Fibroblast of skin of left quadriceps (primary cell): ENCODE measurements around the gene BUB3.
"Not testable (repeated sequence)": the region's sequence is repeated elsewhere in the genome, so short reads cannot be mapped to it uniquely, and the experiment has no call there.

Experiments
- DNase-seq, 2 experiments: peaks; one replicate each; pipeline ENCODE4 v3.0.0-alpha.2; 2013; ENCODE audit warnings: low read depth in 2 of 2

BUB3 gene

GRCh38 chr10:123154711-123155505 lies 706 bp downstream of the BUB3 start:
- no peak for DNase-seq

GRCh38 chr10:123156078-123156477 lies 1.9 kb downstream of the BUB3 start:
- DNase-seq: no peak

DNA sequence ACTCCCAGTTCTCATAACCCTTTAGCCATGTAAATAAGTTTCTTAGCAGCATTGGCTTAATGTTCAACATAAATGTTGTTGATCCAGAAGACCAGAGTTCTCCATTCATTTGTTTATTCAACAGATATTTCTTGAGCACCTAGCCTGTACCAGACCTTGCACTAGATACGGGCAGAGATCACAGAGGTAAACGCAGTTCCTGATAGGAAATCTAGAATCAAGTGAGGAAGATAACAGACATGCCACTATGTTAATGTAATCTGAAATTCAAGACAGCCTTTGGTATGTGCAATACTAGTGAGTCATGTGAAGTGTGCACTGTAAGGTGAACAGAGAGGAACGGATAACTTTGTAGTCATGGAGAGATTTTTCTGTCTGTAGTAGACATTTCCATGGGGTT lies 3.0 kb downstream of the BUB3 start:
- DNase-seq: no peak

DNA sequence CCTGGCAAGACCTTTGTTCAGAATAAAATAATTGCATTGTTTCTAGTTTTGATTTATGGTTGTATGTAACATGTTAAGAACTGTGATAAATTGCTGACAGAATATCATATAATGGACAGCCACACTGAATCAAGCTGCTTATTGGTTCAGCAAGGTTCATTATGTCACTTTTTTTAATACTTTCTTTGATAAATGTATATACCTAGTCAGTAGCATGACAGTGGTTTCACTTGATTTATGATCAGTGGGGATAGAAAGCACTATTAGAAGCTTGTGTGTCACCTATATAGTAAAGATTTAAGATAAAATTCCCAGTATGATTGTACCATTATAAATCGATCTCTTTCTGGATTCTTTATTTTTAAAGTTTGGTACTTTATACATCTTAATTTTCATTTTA lies 4.5 kb downstream of the BUB3 start:
- DNase-seq: no peak

- DNase-seq: no peak
These were observed 6.2 kb downstream of the BUB3 start for GRCh38 chr10:123160311-123160980.

- no peak for DNase-seq
These were observed 10.1 kb downstream of the BUB3 start for GRCh38 chr10:123164319-123164718.

DNA sequence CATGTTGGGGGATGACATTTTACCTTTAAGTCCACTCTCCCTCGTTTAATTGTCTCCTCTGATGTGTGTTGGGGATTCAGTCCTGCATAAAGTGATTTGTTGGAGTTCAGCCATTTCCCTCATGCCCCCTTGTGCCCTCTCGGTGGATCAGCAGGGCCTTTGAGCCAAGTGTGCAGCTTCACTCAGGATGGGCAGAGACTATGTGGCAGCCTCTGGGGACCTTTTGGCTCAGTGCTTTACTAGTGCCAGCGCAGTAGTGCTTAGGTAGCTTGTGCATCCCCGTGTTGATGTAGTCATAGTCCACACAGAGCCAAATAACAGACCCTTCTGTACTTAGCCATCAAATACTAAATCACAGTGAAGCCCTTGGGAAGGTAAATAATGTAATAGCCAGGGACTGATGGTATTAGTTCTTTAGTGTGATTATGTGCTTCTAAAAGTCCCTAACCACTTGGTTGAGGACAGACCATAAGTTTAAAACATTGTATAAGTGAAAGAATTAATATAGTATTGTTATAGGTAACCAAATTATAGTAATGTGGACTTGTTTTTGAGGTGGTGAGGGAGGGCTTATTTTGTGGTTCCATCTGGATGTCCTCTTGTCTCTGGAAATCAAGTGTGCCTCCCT lies 11.4 kb downstream of the BUB3 start:
- DNase-seq: no peak

- no peak for DNase-seq
These were observed 12.4 kb downstream of the BUB3 start for GRCh38 chr10:123166618-123167017.

DNA sequence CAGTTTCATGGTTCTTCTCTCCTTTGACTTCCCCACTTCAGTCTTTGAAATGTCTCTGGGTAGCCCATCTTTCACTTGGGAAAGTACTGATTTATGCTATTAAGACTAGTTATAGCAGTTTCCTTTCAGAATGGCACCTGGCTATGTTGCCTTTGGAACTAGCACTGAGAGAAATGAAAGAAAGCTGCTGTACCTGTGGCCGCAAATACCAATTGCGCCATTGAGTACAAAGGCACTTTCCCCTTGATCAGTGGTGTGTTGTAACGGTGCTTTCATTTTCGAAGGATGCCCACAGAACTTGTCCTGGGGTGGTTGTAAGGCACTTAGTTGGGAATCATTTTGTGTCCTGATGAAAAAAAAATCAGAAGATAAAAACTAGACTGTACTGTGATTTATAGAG lies 16.8 kb downstream of the BUB3 start:
- no peak for DNase-seq

GRCh38 chr10:123171616-123172015 lies 17.4 kb downstream of the BUB3 start:
- DNase-seq: not testable (repeated sequence)

- DNase-seq: no peak
These were observed 21.5 kb downstream of the BUB3 start for GRCh38 chr10:123175389-123176387.

GRCh38 chr10:123178390-123178789 lies 24.2 kb downstream of the BUB3 start:
- DNase-seq: not testable (repeated sequence)

GRCh38 chr10:123180101-123181090 lies 26.2 kb downstream of the BUB3 start:
- no peak for DNase-seq

DNA sequence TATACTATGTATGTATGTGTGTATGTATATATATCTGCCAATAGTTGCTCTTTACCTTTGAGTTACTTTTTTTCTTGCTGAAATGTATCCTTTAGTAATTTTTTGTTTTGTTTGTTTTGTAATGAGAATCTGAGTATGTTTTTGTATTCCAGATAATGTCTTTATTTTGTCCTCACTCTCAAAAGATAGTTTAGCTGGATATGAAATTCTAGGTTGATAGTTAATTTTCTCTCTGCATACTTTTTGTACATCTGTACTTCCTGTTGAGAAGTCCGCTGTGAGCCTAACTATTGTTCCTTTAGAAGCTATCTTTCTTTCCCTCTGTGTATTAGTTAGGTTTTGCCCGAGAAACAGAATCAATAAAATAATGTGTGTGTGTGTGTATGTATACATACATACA lies 29.5 kb downstream of the BUB3 start:
- no peak for DNase-seq

- no peak for DNase-seq
These were observed 33.6 kb downstream of the BUB3 start for GRCh38 chr10:123187781-123188180.

- no peak for DNase-seq
These were observed 37.7 kb downstream of the BUB3 start for GRCh38 chr10:123191886-123192285.

DNA sequence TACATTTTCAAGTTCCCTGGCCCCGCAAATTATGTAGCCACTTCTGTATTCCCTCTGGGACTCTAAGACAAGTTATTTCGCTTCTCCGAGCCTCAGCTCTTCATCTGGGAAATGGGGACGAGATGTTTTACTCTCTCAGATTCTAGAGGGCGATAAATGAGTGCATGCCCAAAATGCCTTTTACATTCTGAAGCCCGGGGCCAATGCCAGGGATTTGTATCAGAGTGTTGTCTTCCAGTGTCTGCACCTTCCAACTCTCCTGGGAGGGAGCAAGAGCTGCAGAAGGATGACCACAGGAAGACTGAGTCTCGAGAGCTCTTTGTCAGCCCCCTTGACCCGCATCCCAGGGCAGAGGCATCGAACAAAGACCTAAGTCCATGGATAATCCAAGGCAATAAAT lies 39.9 kb downstream of the BUB3 start:
- no peak for DNase-seq

DNA sequence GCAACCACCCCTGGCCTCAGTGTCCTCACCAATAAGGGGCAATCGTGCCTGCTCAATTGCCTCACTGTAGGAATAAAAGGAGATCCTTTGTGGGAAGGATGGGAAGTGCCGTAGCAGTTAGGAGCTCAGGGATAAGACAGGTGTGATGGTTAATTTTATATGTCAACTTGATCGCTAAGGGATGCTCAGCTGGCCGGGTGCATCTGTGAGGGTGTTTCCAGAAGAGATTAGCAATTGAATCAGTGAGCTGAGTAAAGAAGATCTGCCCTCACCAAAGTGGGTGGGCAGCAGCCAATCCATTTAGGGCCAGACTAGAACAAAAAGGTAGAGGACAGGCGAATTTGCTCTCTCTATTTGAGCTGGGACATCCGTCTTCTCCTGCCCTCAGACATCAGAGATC lies 46.3 kb downstream of the BUB3 start:
- DNase-seq: no peak

DNA sequence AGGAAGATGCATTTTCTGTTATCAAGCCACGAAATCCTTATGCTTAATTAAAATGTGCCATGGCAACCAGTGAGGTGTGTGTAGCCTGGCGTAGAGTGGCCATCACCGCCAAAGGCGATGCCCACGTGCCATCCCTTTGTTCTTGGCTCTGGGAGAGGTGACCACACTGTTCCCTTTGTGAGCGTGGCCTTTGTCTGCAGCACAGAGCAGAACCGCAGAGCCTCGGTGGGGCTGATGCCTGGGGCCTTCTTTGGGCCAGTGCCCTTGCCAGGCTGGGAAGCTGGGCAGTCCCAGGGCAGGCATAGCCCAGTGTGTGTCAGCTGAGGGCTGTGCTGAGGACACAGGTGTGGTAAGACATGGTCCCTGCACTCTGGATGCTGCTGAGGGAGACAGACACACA lies 48.3 kb downstream of the BUB3 start:
- no peak for DNase-seq

DNA sequence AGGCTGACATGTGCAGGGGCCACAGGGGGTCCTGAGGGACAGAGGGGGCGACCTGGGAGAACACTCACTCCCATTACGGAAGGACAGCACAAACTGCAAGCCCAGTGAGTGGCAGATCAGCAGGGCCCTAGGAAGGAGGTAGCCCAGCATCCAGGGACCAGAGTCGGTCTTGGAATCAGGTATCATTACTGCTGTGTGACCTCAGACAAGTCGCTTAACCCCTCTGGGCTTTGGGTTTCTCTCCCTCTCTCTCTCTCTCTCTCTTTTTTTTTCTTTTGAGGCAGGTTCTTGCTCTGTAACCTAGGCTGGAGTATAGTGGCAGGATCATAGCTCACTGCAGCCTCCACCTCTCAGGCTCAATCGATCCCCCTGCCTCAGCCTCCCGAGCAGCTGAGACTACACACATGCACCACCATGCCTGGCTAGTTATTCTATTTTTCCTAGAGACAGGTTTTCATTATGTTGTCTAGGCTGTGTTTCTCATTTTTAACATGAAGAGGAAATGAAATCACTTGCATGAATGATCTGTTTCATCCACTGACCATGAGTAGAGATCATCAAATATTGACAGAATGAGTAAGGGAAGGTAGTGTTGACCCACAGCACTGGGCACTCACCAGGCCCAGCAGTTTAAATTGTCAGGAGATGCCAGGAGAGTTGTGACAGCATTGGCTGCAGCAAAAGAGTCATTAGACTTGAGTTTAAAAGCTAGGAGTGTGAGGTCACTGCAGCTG lies 49.4 kb downstream of the BUB3 start:
- no peak for DNase-seq
